ENCODE data around the gene ATP6V1B1.

Gene ATP6V1B1

DNA sequence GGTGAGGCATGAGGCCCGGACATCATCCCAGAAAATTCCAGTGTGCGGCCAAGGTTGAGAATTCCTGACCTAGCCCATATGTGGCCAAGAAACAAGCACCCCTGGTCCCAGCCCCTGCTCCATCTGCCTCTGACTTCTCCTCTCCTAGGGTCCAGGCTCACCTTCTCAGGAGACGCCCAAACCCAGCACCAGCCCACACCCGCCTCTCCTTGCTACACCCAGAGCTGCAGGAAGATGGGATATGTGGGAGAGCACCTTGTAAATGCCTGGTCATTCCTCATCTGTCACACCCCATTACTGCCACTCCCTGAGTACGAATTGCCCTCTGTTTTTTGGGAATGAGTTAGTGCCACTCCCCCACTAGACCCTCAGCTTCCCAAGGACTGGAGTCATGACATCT is 7.3 kb upstream of the ATP6V1B1 start:
- DNase-seq: no peak

DNA sequence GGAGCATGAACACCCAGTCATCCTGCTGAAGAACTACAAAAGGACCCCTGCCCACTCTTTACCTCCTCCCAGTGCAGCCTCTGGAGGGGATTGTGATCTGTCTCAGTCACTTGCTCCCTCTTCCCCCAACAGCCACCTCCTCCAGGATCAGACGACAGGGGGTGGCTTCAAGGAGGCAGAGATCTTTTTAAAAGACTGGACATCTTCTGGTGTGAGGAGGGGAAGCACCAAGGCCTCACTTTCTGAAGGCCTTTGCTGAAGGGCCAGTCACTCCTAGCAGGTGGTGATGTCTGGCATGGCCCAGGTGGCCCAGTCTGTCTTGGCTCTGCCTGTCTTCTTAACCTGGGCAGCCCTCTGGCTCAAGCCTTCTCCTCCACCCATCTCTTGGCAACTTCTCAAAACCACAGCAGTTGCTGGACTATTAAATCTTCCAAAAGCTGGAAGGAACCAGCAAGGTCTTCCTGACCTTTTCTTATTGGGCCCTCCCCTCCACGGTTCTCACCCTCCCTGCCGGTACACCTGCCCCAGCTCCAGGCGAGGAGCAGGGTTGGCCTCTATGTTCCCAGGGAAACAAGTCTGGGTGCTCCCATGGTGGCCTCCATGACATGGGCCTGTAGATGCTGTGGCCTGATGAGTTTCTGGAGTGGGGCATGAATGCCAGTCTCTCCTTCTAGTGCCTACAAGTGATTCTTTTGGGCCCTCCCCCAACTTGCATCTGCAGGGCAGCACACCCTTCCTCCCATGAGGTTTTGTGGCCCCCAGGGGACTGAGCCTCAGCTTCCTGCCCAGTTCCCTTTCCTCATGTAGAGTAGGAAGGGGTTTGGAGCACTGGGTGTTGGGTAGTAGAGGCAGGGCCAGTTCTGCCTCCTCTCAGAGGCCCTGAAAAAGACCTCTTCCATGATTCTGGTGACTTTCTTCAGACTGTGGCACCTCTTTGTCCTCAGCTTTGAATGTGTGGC is 5.0 kb upstream of the ATP6V1B1 start:
- no peak for DNase-seq

DNA sequence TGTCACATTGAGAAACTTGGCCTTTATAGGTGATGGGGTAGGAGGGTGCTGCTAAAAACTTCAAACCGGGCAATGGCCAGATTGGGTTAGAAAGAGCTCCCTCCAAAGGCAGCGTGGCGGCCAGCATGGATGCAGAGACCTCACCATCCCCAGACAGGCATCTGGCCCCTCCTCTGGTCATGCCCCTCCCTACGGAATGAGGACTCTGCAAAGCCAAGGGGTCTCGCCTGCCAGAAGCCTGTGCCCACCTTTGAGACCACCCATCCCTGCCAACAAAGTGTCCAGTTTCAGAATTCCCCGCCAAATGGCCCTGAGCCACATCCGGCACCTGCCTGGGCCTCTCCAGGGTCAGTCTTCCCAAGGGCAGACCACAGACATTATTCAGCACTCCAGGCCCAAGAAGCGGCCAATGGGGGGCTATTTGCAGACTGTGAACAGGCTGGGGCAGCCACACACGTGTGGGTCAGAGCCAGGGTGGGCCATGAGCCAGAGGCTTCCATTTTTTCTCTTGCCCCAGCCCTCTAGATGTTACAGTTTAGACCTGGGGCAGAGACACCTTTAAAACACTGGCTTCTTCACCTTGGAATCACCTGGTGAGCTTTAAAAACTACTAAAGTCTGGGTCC is 4.2 kb upstream of the ATP6V1B1 start:
- no peak for DNase-seq

DNA sequence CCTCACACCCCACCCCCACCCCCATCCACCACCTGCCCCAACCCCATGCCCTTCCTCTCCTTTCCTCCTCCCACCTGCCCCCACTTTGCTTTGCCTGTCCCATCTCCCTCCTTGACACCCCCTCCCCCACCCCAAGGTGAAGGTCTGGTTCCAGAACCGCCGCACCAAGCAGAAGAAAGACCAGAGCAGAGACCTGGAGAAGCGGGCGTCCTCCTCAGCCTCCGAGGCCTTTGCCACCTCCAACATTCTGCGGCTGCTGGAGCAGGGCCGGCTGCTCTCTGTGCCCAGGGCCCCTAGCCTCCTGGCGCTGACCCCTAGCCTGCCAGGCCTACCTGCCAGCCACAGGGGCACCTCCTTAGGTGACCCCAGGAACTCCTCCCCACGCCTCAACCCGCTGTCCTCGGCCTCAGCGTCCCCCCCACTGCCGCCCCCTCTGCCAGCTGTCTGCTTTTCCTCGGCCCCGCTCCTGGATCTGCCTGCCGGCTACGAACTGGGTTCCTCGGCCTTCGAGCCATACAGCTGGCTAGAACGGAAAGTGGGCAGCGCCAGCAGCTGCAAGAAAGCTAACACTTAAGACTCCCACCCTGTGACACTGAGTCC is 3.0 kb upstream of the ATP6V1B1 start:
- DNase-seq: no peak

- DNase-seq: no peak
Observed at GRCh38 chr2:70934981-70935380, 719 bp upstream of the ATP6V1B1 start.

GRCh38 chr2:70936165-70936978 is 672 bp downstream of the ATP6V1B1 start:
- DNase-seq: no peak

GRCh38 chr2:70936979-70937811 is 1.5 kb downstream of the ATP6V1B1 start:
- DNase-seq: no peak

GRCh38 chr2:70937866-70938585 is 2.3 kb downstream of the ATP6V1B1 start:
- no peak for DNase-seq

DNA sequence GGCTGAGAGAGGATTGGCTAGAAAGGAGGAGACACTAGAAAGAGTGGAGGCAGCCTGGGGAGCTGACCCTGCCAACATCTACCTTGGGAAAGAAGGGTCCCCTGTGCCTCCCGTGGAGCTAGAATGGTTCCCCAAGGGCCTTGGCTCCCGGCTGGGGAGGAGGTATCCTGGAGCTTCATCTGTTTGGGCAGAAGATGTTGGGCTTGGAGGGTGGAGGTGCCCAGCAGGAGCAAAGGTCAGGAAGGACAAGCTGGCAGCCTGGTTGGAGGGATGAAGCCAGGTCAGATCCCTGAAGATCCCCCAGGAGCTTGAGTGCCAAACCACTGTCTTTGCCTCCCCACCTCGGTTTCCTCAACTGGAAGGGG is 2.9 kb downstream of the ATP6V1B1 start:
- DNase-seq: no peak

- DNase-seq: no peak
Observed at GRCh38 chr2:70939001-70939838, 3.5 kb downstream of the ATP6V1B1 start.

- no peak for DNase-seq
Observed at GRCh38 chr2:70939839-70940580, 4.3 kb downstream of the ATP6V1B1 start.

DNA sequence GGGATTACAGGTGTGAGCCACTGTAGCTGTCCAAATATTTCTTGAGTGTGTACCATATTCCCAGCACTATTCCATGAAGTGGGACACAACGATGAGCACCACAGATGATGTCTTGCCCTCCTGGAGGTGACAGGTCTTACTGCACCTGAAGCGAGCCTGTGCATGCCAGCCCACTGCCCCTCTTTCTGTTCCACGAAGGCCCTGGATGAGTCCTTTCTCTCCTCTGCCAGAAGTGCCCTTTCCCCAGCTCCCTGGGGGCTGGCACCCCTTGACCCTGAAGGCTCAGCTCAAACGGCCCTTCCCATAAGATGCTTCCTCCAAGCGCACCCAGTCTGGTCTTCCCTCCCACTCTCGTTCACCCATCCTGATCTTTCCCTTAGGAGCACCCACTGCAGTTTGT is 5.5 kb downstream of the ATP6V1B1 start:
- DNase-seq: no peak

DNA sequence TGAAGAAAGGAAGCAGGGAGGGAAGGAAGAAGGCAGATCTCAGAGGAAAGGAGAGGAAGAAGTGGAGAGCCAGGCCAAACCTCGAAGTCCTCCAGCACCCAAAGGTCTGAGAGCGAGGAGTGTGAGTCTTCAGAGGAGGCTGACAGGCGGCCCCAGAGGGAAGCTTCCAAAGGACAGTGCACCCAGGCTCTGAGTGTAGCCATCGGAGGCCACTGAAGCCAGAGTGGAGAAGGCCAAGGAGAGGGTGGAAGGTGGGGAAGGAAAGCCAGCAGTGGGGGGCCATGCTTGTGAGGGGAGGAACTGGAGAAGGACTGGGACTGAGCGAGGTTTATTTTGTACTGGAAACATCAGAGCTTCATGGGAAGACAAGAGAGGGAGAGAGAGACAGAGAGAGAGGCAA is 6.0 kb downstream of the ATP6V1B1 start:
- no peak for DNase-seq

- no peak for DNase-seq
Observed at GRCh38 chr2:70942396-70943204, 6.9 kb downstream of the ATP6V1B1 start.

DNA sequence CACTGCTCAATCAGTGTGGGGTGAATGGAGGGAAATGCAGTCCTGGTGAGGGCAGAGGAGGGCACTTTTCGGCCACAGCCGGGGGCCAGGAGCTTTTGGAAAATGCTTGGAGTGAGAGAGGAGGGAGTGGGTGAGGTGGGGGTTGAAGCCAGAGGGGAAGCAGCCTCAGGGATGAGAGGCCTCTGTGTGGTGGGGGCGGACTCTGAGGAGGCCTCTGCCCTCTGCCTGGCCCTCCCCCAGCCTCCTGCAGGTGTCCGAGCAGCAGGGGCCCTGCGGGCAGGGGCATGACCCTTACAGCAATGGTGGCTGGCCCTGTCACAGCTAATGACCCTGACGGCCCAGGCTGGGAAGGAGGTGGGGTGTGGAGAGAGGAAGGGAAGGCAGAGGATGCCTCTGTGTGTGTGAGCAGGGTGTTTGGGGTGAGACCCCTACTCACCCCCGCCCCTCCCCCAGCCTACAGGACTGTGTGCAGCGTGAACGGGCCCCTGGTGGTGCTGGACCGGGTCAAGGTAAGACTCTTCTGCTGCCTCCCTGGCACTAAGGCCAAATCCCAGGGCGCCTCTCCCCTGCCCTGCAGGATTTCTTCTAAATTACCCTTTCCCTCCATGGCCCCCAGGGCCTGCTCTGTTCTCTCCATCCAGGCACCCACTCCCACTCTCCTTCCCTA is 7.6 kb downstream of the ATP6V1B1 start:
- no peak for DNase-seq

- DNase-seq: no peak
Observed at GRCh38 chr2:70944111-70944690, 8.5 kb downstream of the ATP6V1B1 start.

DNA sequence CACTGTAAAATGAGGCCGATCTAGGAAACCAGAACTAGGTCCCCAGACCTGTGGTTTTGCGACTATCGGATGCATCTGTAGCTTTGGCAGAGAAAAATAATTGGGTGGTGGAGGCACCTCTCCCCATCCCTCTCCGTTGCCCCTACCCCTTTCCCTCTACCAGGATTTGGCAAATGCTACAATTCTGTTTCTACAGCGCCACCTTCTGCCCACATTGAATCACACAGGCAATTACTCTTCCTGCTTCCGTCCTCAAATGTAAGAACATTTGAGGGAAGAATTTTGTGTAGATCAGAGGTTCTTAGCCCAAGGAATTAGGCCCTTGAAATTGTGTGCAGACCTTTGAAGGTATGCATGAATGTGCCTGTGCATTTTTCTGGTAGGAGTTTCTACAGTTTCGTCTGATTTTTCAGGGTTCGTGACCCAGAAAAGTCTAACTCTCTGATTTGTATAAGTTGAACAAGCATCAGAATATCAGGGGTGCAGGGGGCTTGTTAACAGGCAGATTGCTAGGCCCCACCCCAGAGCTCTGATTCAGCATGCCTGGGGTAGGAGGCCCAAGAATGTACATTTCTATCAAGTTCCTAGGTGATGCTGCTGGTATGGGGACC is 11.2 kb downstream of the ATP6V1B1 start:
- no peak for DNase-seq

Measured in CD4-positive, alpha-beta T cell treated with Interleukin-15 for 1 hour (primary cell).